ENCODE results near the gene APC2. TPM values are rescaled to one million over a fixed set of nuclear protein-coding genes. Genes with fewer than 3 reads are reported as not detected.

Gene APC2
- total RNA-seq, 2 donors from 2014 or later, result 0.05 to 2.2 TPM

GRCh38 chr19:1424192-1424955 is 25.5 kb upstream of the APC2 start:
- Histone ChIP-seq H3K4me3 (no peak overlapping the region), H3K4me1 (replicated peaks) (no peaks in the 10 kb centered on the region), H3K9me3 (no peaks in the 10 kb centered on the region), H3K36me3 (peaks cover 0 to 7% of the 10 kb centered on the region in 2 donors), H3K27ac (peak overlapping the region; percentile 5 to 58), H3K27me3 (replicated peaks; ENCODE audit: insufficient read depth) (no peaks in the 10 kb centered on the region)
- intact Hi-C loops (cut with DNase I), result no loop called here
- TF ChIP-seq POLR2A (IDR thresholded peaks at IDR 0.05), result no peak
- DNase-seq (ENCODE audit: low spot score), result no peak
- 60% methylated on average over 40 of the region's 42 CpGs for WGBS

- intact Hi-C loops (cut with DNase I), result no loop called here
- no peak for TF ChIP-seq POLR2AphosphoS5 (IDR thresholded peaks at IDR 0.05)
- TF ChIP-seq POLR2A (IDR thresholded peaks at IDR 0.05), result no peak
- no peak for TF ChIP-seq CTCF (IDR thresholded peaks at IDR 0.05)
- WGBS, result 65% methylated on average over 33 of the region's 33 CpGs
- peak overlapping the region in 1 of 2 donors; percentile 58 for H3K27ac ChIP-seq
- no peak for DNase-seq (ENCODE audit: low spot score)
- H3K36me3 ChIP-seq, result peaks cover 0 to 11% of the 10 kb centered on the region in 2 donors
- no peaks in the 10 kb centered on the region for H3K27me3 ChIP-seq (replicated peaks; ENCODE audit: insufficient read depth)
- H3K9me3 ChIP-seq, result no peaks in the 10 kb centered on the region
- no peaks in the 10 kb centered on the region for H3K4me1 ChIP-seq (replicated peaks)
- H3K4me3 ChIP-seq, result no peak overlapping the region
Observed at GRCh38 chr19:1425102-1425837, 24.7 kb upstream of the APC2 start.

- H3K27me3 ChIP-seq (replicated peaks; ENCODE audit: insufficient read depth), result no peaks in the 10 kb centered on the region
- no peak for TF ChIP-seq CTCF (IDR thresholded peaks at IDR 0.05)
- TF ChIP-seq POLR2A (IDR thresholded peaks at IDR 0.05), result no peak
- TF ChIP-seq POLR2AphosphoS5 (IDR thresholded peaks at IDR 0.05), result no peak
- H3K27ac ChIP-seq, result no peak overlapping the region
- no peaks in the 10 kb centered on the region for H3K9me3 ChIP-seq
- DNase-seq (ENCODE audit: low spot score), result no peak
- peaks cover 0 to 14% of the 10 kb centered on the region in 2 donors for H3K36me3 ChIP-seq
- intact Hi-C loops (cut with DNase I), result no loop called here
- no peak overlapping the region for H3K4me3 ChIP-seq
- H3K4me1 ChIP-seq (replicated peaks), result no peaks in the 10 kb centered on the region
- 84% methylated on average over 14 of the region's 14 CpGs for WGBS
Observed at GRCh38 chr19:1425902-1426301, 24.0 kb upstream of the APC2 start.

GRCh38 chr19:1426736-1427135 is 23.2 kb upstream of the APC2 start:
- DNase-seq (ENCODE audit: low spot score), result no peak
- Histone ChIP-seq H3K27ac (no peak overlapping the region), H3K4me1 (replicated peaks) (no peaks in the 10 kb centered on the region), H3K27me3 (replicated peaks; ENCODE audit: insufficient read depth) (no peaks in the 10 kb centered on the region), H3K36me3 (peaks cover 0 to 7% of the 10 kb centered on the region in 2 donors), H3K9me3 (no peaks in the 10 kb centered on the region), H3K4me3 (no peak overlapping the region)
- WGBS, result 84% methylated on average over 9 of the region's 9 CpGs
- TF ChIP-seq POLR2AphosphoS5 (IDR thresholded peaks at IDR 0.05) (no peak), POLR2A (IDR thresholded peaks at IDR 0.05) (no peak), CTCF (IDR thresholded peaks at IDR 0.05) (no peak)
- intact Hi-C loops (cut with DNase I), result no loop called here

- Histone ChIP-seq H3K36me3 (peaks cover 1 to 8% of the 10 kb centered on the region in 2 donors), H3K9me3 (no peaks in the 10 kb centered on the region), H3K4me1 (replicated peaks) (no peaks in the 10 kb centered on the region), H3K27ac (no peak overlapping the region), H3K27me3 (replicated peaks; ENCODE audit: insufficient read depth) (no peaks in the 10 kb centered on the region), H3K4me3 (no peak overlapping the region)
- DNase-seq (ENCODE audit: low spot score), result no peak
- TF ChIP-seq POLR2AphosphoS5 (IDR thresholded peaks at IDR 0.05) (no peak), POLR2A (IDR thresholded peaks at IDR 0.05) (no peak), CTCF (IDR thresholded peaks at IDR 0.05) (no peak)
- 90% methylated on average over 27 of the region's 27 CpGs for WGBS
- intact Hi-C loops (cut with DNase I), result no loop called here
Observed at GRCh38 chr19:1427221-1427920, 22.6 kb upstream of the APC2 start.

Data from prostate gland (tissue), 2 donors.